ENCODE results near the gene IGFN1.

DNA sequence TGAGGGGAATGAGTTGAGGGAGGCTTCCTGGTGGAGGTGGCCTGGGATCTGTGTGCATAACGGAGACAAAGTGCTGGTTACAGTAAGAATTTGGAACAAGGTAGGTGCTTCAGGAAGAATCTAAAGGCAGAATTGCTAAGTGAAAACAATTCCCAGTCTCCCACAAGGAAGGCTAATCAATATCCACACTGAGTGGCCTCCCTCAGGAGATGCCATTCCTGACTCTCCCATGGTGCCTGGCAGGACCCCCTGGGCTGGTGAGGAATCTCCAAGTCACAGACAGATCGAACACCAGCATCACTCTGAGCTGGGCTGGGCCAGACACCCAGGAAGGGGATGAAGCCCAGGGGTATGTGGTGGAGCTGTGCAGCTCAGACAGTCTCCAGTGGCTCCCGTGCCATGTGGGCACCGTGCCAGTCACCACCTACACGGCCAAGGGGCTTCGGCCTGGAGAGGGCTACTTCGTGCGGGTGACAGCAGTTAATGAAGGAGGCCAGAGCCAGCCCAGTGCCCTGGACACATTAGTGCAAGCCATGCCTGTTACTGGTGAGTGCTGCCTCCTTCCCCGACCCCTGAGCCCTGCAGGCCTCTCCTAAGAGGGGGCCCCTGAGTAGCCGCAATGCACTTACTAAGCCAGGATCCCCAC lies 30.7 kb downstream of the IGFN1 start:
- TF ChIP-seq, protein P1, sequence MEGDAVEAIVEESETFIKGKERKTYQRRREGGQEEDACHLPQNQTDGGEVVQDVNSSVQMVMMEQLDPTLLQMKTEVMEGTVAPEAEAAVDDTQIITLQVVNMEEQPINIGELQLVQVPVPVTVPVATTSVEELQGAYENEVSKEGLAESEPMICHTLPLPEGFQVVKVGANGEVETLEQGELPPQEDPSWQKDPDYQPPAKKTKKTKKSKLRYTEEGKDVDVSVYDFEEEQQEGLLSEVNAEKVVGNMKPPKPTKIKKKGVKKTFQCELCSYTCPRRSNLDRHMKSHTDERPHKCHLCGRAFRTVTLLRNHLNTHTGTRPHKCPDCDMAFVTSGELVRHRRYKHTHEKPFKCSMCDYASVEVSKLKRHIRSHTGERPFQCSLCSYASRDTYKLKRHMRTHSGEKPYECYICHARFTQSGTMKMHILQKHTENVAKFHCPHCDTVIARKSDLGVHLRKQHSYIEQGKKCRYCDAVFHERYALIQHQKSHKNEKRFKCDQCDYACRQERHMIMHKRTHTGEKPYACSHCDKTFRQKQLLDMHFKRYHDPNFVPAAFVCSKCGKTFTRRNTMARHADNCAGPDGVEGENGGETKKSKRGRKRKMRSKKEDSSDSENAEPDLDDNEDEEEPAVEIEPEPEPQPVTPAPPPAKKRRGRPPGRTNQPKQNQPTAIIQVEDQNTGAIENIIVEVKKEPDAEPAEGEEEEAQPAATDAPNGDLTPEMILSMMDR (IDR thresholded peaks at IDR 0.05; ENCODE audit: low read depth, low read length, missing input control) = no peak
- TF ChIP-seq JUND (IDR thresholded peaks at IDR 0.05) (no peak), FOXA1 (IDR thresholded peaks at IDR 0.05) (no peak), RAD21 (IDR thresholded peaks at IDR 0.05) (no peak)
- TF ChIP-seq, protein P2, sequence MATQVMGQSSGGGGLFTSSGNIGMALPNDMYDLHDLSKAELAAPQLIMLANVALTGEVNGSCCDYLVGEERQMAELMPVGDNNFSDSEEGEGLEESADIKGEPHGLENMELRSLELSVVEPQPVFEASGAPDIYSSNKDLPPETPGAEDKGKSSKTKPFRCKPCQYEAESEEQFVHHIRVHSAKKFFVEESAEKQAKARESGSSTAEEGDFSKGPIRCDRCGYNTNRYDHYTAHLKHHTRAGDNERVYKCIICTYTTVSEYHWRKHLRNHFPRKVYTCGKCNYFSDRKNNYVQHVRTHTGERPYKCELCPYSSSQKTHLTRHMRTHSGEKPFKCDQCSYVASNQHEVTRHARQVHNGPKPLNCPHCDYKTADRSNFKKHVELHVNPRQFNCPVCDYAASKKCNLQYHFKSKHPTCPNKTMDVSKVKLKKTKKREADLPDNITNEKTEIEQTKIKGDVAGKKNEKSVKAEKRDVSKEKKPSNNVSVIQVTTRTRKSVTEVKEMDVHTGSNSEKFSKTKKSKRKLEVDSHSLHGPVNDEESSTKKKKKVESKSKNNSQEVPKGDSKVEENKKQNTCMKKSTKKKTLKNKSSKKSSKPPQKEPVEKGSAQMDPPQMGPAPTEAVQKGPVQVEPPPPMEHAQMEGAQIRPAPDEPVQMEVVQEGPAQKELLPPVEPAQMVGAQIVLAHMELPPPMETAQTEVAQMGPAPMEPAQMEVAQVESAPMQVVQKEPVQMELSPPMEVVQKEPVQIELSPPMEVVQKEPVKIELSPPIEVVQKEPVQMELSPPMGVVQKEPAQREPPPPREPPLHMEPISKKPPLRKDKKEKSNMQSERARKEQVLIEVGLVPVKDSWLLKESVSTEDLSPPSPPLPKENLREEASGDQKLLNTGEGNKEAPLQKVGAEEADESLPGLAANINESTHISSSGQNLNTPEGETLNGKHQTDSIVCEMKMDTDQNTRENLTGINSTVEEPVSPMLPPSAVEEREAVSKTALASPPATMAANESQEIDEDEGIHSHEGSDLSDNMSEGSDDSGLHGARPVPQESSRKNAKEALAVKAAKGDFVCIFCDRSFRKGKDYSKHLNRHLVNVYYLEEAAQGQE (IDR thresholded peaks at IDR 0.05) = no peak
